GM12878 (cell line): ENCODE data around the gene GLG1. TPM values are rescaled to one million over a fixed set of nuclear protein-coding genes. Genes with fewer than 3 reads are reported as not detected.

Source experiments
- ATAC-seq: fragments of 200-7000 bp; cut with Tn5 transposase; 3 replicates; pipeline ENCODE4 v1.9.1; 2020; ENCODE audit warnings: mild to moderate bottlenecking, moderate library complexity
- BruUV-seq: library from RNA; stranded (reverse); fragments of 400-500 nt; replicated peaks from 2 replicates; lab custom pipeline; 2021; lab: Mats Ljungman, UMichigan
- CTCF ChIA-PET: fragments of 300-600 bp; sonication (Branson Sonifier 250); formaldehyde crosslinking; extraction: SDS; loops from one replicate; lab custom pipeline; 2021; ENCODE audit warnings: inconsistent platforms; lab: Yijun Ruan, JAX
- POLR2A ChIA-PET: fragments of 350-600 bp; formaldehyde crosslinking; extraction: SDS; loops from one replicate; lab custom pipeline; 2021; ENCODE audit warnings: inconsistent platforms; lab: Charles Lee
- RAD21 ChIA-PET: fragments of 300-600 bp; sonication (Branson Sonifier 250); formaldehyde crosslinking; loops from one replicate; lab custom pipeline; 2023; ENCODE audit warnings: antibody characterized with exemption; ENCODE audit not compliant: unreplicated experiment; lab: Charles Lee
- SMC1A ChIA-PET: fragments of 300-600 bp; sonication (Branson Sonifier 250); formaldehyde crosslinking; loops from one replicate; lab custom pipeline; 2023; ENCODE audit not compliant: unreplicated experiment, uncharacterized antibody; lab: Charles Lee
- DNase-seq: peaks from one replicate; pipeline ENCODE4 v3.0.0-alpha.2; 2011; ENCODE audit warnings: low read depth, low spot score
- FAIRE-seq: peaks from 3 replicates; lab custom pipeline; 2011; peaks lifted over from hg19 to GRCh38; lab: Jason Lieb, UNC
- H2AFZ ChIP-seq: 2 replicates; pipeline ENCODE4 v1.6.0; 2011; ENCODE audit warnings: low read depth, low read length, control low read depth; ENCODE audit not compliant: control insufficient read depth
- H3K27ac ChIP-seq: 2 replicates; pipeline ENCODE4 v1.5.1; 2011; ENCODE audit warnings: control low read depth; ENCODE audit not compliant: control insufficient read depth, insufficient read depth
- H3K27me3 ChIP-seq, 2 experiments: replicated peaks in 1 of 2; 2 replicates each; pipeline versions ENCODE4 v1.6.0 to v1.6.1; 2011; ENCODE audit warnings: low read length in 1 of 2; ENCODE audit not compliant: control insufficient read depth in 2 of 2, insufficient read depth in 2 of 2
- H3K36me3 ChIP-seq, 2 experiments: 2 replicates each; pipeline ENCODE4 v1.5.1; 2011; ENCODE audit warnings: low read length in 1 of 2; ENCODE audit not compliant: control insufficient read depth in 2 of 2, insufficient read depth in 2 of 2
- H3K4me1 ChIP-seq: 2 replicates; pipeline ENCODE4 v1.6.1; 2011; ENCODE audit warnings: mild to moderate bottlenecking, low read length, moderate library complexity, mixed read lengths; ENCODE audit not compliant: control insufficient read depth, insufficient read depth
- H3K4me2 ChIP-seq: 2 replicates; pipeline ENCODE4 v1.6.0; 2011; ENCODE audit warnings: control low read depth; ENCODE audit not compliant: control insufficient read depth, insufficient read depth
- H3K4me3 ChIP-seq: fragments of 200-600 bp; sonication (generic); 2 replicates; pipeline ENCODE4 v1.5.1; 2016
- H3K79me2 ChIP-seq: 2 replicates; pipeline ENCODE4 v1.6.0; 2011; ENCODE audit warnings: low read length; ENCODE audit not compliant: control insufficient read depth, insufficient read depth
- H3K9ac ChIP-seq: 2 replicates; pipeline ENCODE4 v1.8.0; 2011; ENCODE audit warnings: low read length, control low read depth, mixed read lengths; ENCODE audit not compliant: control insufficient read depth, insufficient read depth
- H3K9me3 ChIP-seq: replicated peaks from 3 replicates; pipeline ENCODE4 v1.5.1; 2011; ENCODE audit warnings: mild to moderate bottlenecking, low read length; ENCODE audit not compliant: control insufficient read depth, insufficient read depth
- H4K20me1 ChIP-seq: 2 replicates; pipeline ENCODE4 v1.6.0; 2011; ENCODE audit not compliant: control insufficient read depth, insufficient read depth
- GABPA ChIP-seq: IDR thresholded peaks from 2 replicates; pipeline ENCODE4 v1.6.1; 2014; ENCODE audit warnings: antibody characterized with exemption, low read depth, mild to moderate bottlenecking, inconsistent platforms
- KAT2A ChIP-seq: conservative IDR thresholded peaks from 2 replicates; pipeline ENCODE4 v1.6.1; 2011; ENCODE audit warnings: low read depth, low read length; ENCODE audit not compliant: control insufficient read depth
- MEF2B ChIP-seq: fragments of 450-650 bp; IDR thresholded peaks from 2 replicates; pipeline ENCODE4 v1.6.1; 2018; ENCODE audit warnings: mild to moderate bottlenecking, moderate library complexity; ENCODE audit not compliant: partially characterized antibody, poor library complexity, severe bottlenecking
- MXI1 ChIP-seq: fragments of 150-350 bp; IDR thresholded peaks from 2 replicates; pipeline ENCODE4 v1.6.1; 2011; ENCODE audit warnings: low read depth, mild to moderate bottlenecking, inconsistent platforms, low read length, improper control_type of control experiment
- NFYB ChIP-seq: IDR thresholded peaks from 2 replicates; pipeline ENCODE4 v1.6.1; 2011; ENCODE audit warnings: low read depth, mild to moderate bottlenecking, low read length, improper control_type of control experiment, moderate library complexity; ENCODE audit not compliant: insufficient read depth
- TBL1XR1 ChIP-seq: IDR thresholded peaks from 2 replicates; pipeline ENCODE4 v1.6.1; 2012; ENCODE audit warnings: low read depth, low read length, improper control_type of control experiment
- YY1 ChIP-seq: IDR thresholded peaks from 2 replicates; pipeline ENCODE4 v1.6.1; 2011; ENCODE audit warnings: low read depth, mild to moderate bottlenecking, low read length
- WGBS: methylation state at CpG from one replicate; pipeline ENCODE4 v1.1.6; 2016; ENCODE audit warnings: low lambda C conversion rate; ENCODE audit not compliant: insufficient replicate concordance, insufficient coverage; ENCODE audit errors: missing lambda C conversion rate; 5-methylcytosine and 5-hydroxymethylcytosine counted together
- in situ Hi-C: fragments of 300-500 bp; cut with MboI; formaldehyde crosslinking; loops from 9 replicates; pipeline ENCODE4 v1.14.3; 2018; ENCODE audit warnings: mixed read lengths
- intact Hi-C: fragments of 100-400 bp; cut with micrococcal nuclease; formaldehyde crosslinking; loops from one replicate; pipeline ENCODE4 v1.14.2; 2022; ENCODE audit not compliant: unreplicated experiment
- polyA plus RNA-seq, 11 experiments: library from polyadenylated mRNA; depleted of rRNA in 4 of 11; unstranded in 6 of 11; stranded (reverse) in 5 of 11; fragments of >200 nt; fragmentation: Nextera tagmentation in 4 of 11; fragmentation: Illumina TruSeq in 1 of 11; extraction: Ambion mirVana in 4 of 11; extraction: Trizol in 1 of 11; gene quantifications; 1 replicate in 1 of 11; 2 replicates in 10 of 11; pipeline versions ENCODE4 v1.2.1 to v1.2.3, GENCODE V29; 2011 to 2016; ENCODE audit warnings: inconsistent platforms in 2 of 11, missing spikeins in 2 of 11, low read depth in 1 of 11
- total RNA-seq, 4 experiments: library from RNA; depleted of rRNA in 3 of 4; stranded (reverse); fragments of >200 nt in 3 of 4; fragmentation: Illumina TruSeq in 1 of 4; extraction: Trizol in 1 of 4; gene quantifications; 2 replicates each; pipeline versions ENCODE4 v1.2.1 to v1.2.3, GENCODE V29; 2013 to 2021
- TF ChIP-seq, protein P1 (sequence below): fragments of 450-650 bp; IDR thresholded peaks from 2 replicates; pipeline ENCODE4 v1.6.1; 2017; ENCODE audit warnings: mild to moderate bottlenecking, low read depth, inconsistent platforms; ENCODE audit not compliant: poor library complexity, severe bottlenecking
- TF ChIP-seq, protein P2 (sequence below): IDR thresholded peaks from 2 replicates; pipeline ENCODE4 v1.6.1; 2011; ENCODE audit warnings: borderline replicate concordance, low read depth, mild to moderate bottlenecking, moderate library complexity, low read length; ENCODE audit not compliant: insufficient read depth, poor library complexity, severe bottlenecking

Gene GLG1
- total and polyA plus RNA-seq, 10 of the 15 experiments (the other 5 are each of a cell fraction or from before 2014, with no cell fraction given), result 7.6 to 49.4 (median 28.2) TPM

DNA sequence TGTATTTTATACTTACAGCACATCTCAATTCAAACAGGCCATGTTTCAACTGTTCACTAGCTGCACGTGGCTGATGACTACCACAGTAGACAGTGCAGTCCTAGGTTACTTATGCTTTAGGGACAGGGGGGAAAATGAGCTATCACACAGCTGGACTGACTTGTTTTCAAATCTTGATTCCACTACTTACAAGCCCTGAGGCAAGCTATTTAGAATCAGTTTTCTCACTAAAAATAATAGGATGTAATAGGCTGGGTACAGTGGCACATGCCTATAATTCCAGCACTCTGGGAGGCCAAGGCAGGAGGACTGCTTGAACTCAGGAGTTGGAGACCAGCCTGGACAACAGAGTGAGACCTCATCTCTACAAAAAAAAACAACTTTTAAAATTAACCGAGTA lies 10.3 kb downstream of the GLG1 start:
- H3K4me1 ChIP-seq, result peaks cover 7% of the 10 kb centered on the region; the same call in 1 of the 2 replicates

More for the DNA sequence above, 10.3 kb downstream of the GLG1 start:
- no peak for TF ChIP-seq KAT2A
- TF ChIP-seq, protein P1, sequence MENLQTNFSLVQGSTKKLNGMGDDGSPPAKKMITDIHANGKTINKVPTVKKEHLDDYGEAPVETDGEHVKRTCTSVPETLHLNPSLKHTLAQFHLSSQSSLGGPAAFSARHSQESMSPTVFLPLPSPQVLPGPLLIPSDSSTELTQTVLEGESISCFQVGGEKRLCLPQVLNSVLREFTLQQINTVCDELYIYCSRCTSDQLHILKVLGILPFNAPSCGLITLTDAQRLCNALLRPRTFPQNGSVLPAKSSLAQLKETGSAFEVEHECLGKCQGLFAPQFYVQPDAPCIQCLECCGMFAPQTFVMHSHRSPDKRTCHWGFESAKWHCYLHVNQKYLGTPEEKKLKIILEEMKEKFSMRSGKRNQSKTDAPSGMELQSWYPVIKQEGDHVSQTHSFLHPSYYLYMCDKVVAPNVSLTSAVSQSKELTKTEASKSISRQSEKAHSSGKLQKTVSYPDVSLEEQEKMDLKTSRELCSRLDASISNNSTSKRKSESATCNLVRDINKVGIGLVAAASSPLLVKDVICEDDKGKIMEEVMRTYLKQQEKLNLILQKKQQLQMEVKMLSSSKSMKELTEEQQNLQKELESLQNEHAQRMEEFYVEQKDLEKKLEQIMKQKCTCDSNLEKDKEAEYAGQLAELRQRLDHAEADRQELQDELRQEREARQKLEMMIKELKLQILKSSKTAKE, result no peak
- no peak for TF ChIP-seq YY1
- no peak for TF ChIP-seq GABPA
- TF ChIP-seq, protein P2, sequence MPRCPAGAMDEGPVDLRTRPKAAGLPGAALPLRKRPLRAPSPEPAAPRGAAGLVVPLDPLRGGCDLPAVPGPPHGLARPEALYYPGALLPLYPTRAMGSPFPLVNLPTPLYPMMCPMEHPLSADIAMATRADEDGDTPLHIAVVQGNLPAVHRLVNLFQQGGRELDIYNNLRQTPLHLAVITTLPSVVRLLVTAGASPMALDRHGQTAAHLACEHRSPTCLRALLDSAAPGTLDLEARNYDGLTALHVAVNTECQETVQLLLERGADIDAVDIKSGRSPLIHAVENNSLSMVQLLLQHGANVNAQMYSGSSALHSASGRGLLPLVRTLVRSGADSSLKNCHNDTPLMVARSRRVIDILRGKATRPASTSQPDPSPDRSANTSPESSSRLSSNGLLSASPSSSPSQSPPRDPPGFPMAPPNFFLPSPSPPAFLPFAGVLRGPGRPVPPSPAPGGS, result no peak
- TF ChIP-seq NFYB, result no peak
- no peak for TF ChIP-seq TBL1XR1
- TF ChIP-seq MEF2B, result no peak
- no peak for TF ChIP-seq MXI1
- WGBS, result 100% methylated on average over 2 of the region's 2 CpGs
- H3K4me3 ChIP-seq, result no peak overlapping the region
- H2AFZ ChIP-seq, result no peak overlapping the region
- BruUV-seq, result no TSS peak
- DNase-seq (no peak), ATAC-seq (no peak), FAIRE-seq (no peak)
- POLR2A ChIA-PET, result interaction anchor here (0.6 to 1.4 kb wide), 3 partner anchors 11 to 19 kb away, joined by 3 read pairs; no protein-coding TSS in a partner anchor
- H3K9ac ChIP-seq, result no peak overlapping the region
- H4K20me1 ChIP-seq, result no peaks in the 10 kb centered on the region
- H3K27me3 ChIP-seq, result no peaks in the 10 kb centered on the region
- SMC1A ChIA-PET, result interaction anchor here (0.5 to 1.0 kb wide), 2 partner anchors 9 to 16 kb away, joined by 3 to 4 read pairs; no protein-coding TSS in a partner anchor
- intact Hi-C loops (no loop called here), in situ Hi-C loops (no loop called here)
- peaks cover 0 to 2% of the 10 kb centered on the region in 2 experiments; a peak in 1 of 4 replicates for H3K36me3 ChIP-seq
- peaks cover 52% of the 10 kb centered on the region for H3K79me2 ChIP-seq
- RAD21 ChIA-PET, result no interaction called here
- no peaks in the 10 kb centered on the region; the same call in 2 of the 3 replicates for H3K9me3 ChIP-seq
- CTCF ChIA-PET, result no interaction called here
- no peak overlapping the region for H3K4me2 ChIP-seq
- no peak overlapping the region for H3K27ac ChIP-seq
